ENCODE measurements around the gene MTNR1B.

Gene MTNR1B

GRCh38 chr11:92969634-92970347 is at the start of gene MTNR1B:
MTNR1B (plus strand) TSS chr11:92969651; CDS start chr11:92969726, 75 bp downstream.
- no peak for DNase-seq
- H3K27me3 Mint-ChIP-seq: peaks cover 13% of the 10 kb centered on the region
- H3K9me3 Mint-ChIP-seq: no peaks in the 10 kb centered on the region
- H3K27ac Mint-ChIP-seq: no peak within 1 kb of the TSS
- CTCF ChIA-PET: no interaction called here
- H3K4me1 Mint-ChIP-seq: no peaks in the 10 kb centered on the region
- H3K36me3 Mint-ChIP-seq: no peaks in the 10 kb centered on the region
- H3K4me3 Mint-ChIP-seq: no peak within 1 kb of the TSS

- no peaks in the 10 kb centered on the region for H3K27me3 Mint-ChIP-seq
- peaks cover 3% of the 10 kb centered on the region for H3K9me3 Mint-ChIP-seq
- no peak for DNase-seq
- no peaks in the 10 kb centered on the region for H3K36me3 Mint-ChIP-seq
- H3K27ac Mint-ChIP-seq: no peak overlapping the region
- H3K4me3 Mint-ChIP-seq: no peak overlapping the region
- no peaks in the 10 kb centered on the region for H3K4me1 Mint-ChIP-seq
- CTCF ChIA-PET: no interaction called here
These were observed 49.1 kb upstream of the MTNR1B start for GRCh38 chr11:92920331-92920730.

- Mint-ChIP-seq H3K36me3 (no peaks in the 10 kb centered on the region), H3K9me3 (peaks cover 3% of the 10 kb centered on the region), H3K4me1 (no peaks in the 10 kb centered on the region), H3K27ac (no peak overlapping the region), H3K4me3 (no peak overlapping the region), H3K27me3 (no peaks in the 10 kb centered on the region)
- CTCF ChIA-PET: no interaction called here
- DNase-seq: no peak
These were observed 46.7 kb upstream of the MTNR1B start for GRCh38 chr11:92922731-92923130.

- Mint-ChIP-seq H3K4me1 (no peaks in the 10 kb centered on the region), H3K27ac (no peak overlapping the region), H3K27me3 (no peaks in the 10 kb centered on the region), H3K9me3 (peaks cover 3% of the 10 kb centered on the region), H3K4me3 (no peak overlapping the region), H3K36me3 (no peaks in the 10 kb centered on the region)
- CTCF ChIA-PET: no interaction called here
- DNase-seq: no peak
These were observed 40.2 kb upstream of the MTNR1B start for GRCh38 chr11:92929246-92929645.

- no peaks in the 10 kb centered on the region for H3K36me3 Mint-ChIP-seq
- no peaks in the 10 kb centered on the region for H3K4me1 Mint-ChIP-seq
- no peak overlapping the region for H3K4me3 Mint-ChIP-seq
- CTCF ChIA-PET: no interaction called here
- peaks cover 3% of the 10 kb centered on the region for H3K9me3 Mint-ChIP-seq
- no peak for DNase-seq
- no peaks in the 10 kb centered on the region for H3K27me3 Mint-ChIP-seq
- H3K27ac Mint-ChIP-seq: no peak overlapping the region
These were observed 39.8 kb upstream of the MTNR1B start for GRCh38 chr11:92929653-92930052.

- DNase-seq: no peak
- CTCF ChIA-PET: no interaction called here
These were observed 37.6 kb upstream of the MTNR1B start for GRCh38 chr11:92931746-92932422.

GRCh38 chr11:92939305-92939704 is 30.1 kb upstream of the MTNR1B start:
- DNase-seq: no peak
- Mint-ChIP-seq H3K27ac (no peak overlapping the region), H3K36me3 (no peaks in the 10 kb centered on the region), H3K27me3 (no peaks in the 10 kb centered on the region), H3K4me1 (no peaks in the 10 kb centered on the region), H3K4me3 (no peak overlapping the region), H3K9me3 (no peaks in the 10 kb centered on the region)
- CTCF ChIA-PET: interaction anchor here (0.5 kb wide), 1 partner anchor 618 kb away, joined by 4 read pairs; no protein-coding TSS in a partner anchor

More at GRCh38 chr11:92931746-92932422, 37.6 kb upstream of the MTNR1B start:
- Mint-ChIP-seq H3K9me3 (no peaks in the 10 kb centered on the region), H3K27ac (no peak overlapping the region), H3K27me3 (no peaks in the 10 kb centered on the region), H3K4me3 (no peak overlapping the region), H3K36me3 (no peaks in the 10 kb centered on the region), H3K4me1 (no peaks in the 10 kb centered on the region)

GRCh38 chr11:92941676-92942571 is 27.5 kb upstream of the MTNR1B start:
- no peaks in the 10 kb centered on the region for H3K27me3 Mint-ChIP-seq
- no peaks in the 10 kb centered on the region for H3K9me3 Mint-ChIP-seq
- H3K27ac Mint-ChIP-seq: no peak overlapping the region
- no peak overlapping the region for H3K4me3 Mint-ChIP-seq
- DNase-seq: no peak
- CTCF ChIA-PET: interaction anchor here (0.6 to 3.2 kb wide), 16 partner anchors 9 to 754 kb away, joined by 3 to 37 read pairs (median 4); no protein-coding TSS in a partner anchor
- H3K36me3 Mint-ChIP-seq: no peaks in the 10 kb centered on the region
- no peaks in the 10 kb centered on the region for H3K4me1 Mint-ChIP-seq

GRCh38 chr11:92946707-92947106 is 22.7 kb upstream of the MTNR1B start:
- no peaks in the 10 kb centered on the region for H3K4me1 Mint-ChIP-seq
- no peaks in the 10 kb centered on the region for H3K9me3 Mint-ChIP-seq
- no peak overlapping the region for H3K27ac Mint-ChIP-seq
- H3K4me3 Mint-ChIP-seq: no peak overlapping the region
- no peak for DNase-seq
- CTCF ChIA-PET: no interaction called here
- no peaks in the 10 kb centered on the region for H3K27me3 Mint-ChIP-seq
- H3K36me3 Mint-ChIP-seq: no peaks in the 10 kb centered on the region

- Mint-ChIP-seq H3K9me3 (no peaks in the 10 kb centered on the region), H3K36me3 (no peaks in the 10 kb centered on the region), H3K27ac (no peak overlapping the region), H3K27me3 (peaks cover 3% of the 10 kb centered on the region), H3K4me1 (no peaks in the 10 kb centered on the region), H3K4me3 (no peak overlapping the region)
- CTCF ChIA-PET: no interaction called here
- no peak for DNase-seq
These were observed 21.3 kb upstream of the MTNR1B start for GRCh38 chr11:92948116-92948515.

- DNase-seq: no peak
- Mint-ChIP-seq H3K27me3 (peaks cover 3% of the 10 kb centered on the region), H3K4me1 (no peaks in the 10 kb centered on the region), H3K9me3 (no peaks in the 10 kb centered on the region), H3K27ac (no peak overlapping the region), H3K4me3 (no peak overlapping the region), H3K36me3 (no peaks in the 10 kb centered on the region)
- CTCF ChIA-PET: no interaction called here
These were observed 15.4 kb upstream of the MTNR1B start for GRCh38 chr11:92954003-92954402.

GRCh38 chr11:92955860-92956259 is 13.6 kb upstream of the MTNR1B start:
- Mint-ChIP-seq H3K4me3 (no peak overlapping the region), H3K4me1 (no peaks in the 10 kb centered on the region), H3K27me3 (peaks cover 3% of the 10 kb centered on the region), H3K9me3 (no peaks in the 10 kb centered on the region), H3K36me3 (no peaks in the 10 kb centered on the region), H3K27ac (no peak overlapping the region)
- DNase-seq: no peak
- CTCF ChIA-PET: interaction anchor here (1.1 kb wide), 1 partner anchor 98 kb away, joined by 3 read pairs; no protein-coding TSS in a partner anchor

- Mint-ChIP-seq H3K27ac (no peak overlapping the region), H3K4me3 (no peak overlapping the region), H3K27me3 (no peaks in the 10 kb centered on the region), H3K4me1 (no peaks in the 10 kb centered on the region), H3K36me3 (no peaks in the 10 kb centered on the region), H3K9me3 (no peaks in the 10 kb centered on the region)
- CTCF ChIA-PET: interaction anchor here (0.7 kb wide), 1 partner anchor 19 kb away, joined by 3 read pairs; no protein-coding TSS in a partner anchor
- DNase-seq: no peak
These were observed 8.6 kb upstream of the MTNR1B start for GRCh38 chr11:92960886-92961285.

- Mint-ChIP-seq H3K4me1 (no peaks in the 10 kb centered on the region), H3K27me3 (no peaks in the 10 kb centered on the region), H3K27ac (no peak overlapping the region), H3K4me3 (no peak overlapping the region), H3K36me3 (no peaks in the 10 kb centered on the region), H3K9me3 (no peaks in the 10 kb centered on the region)
- CTCF ChIA-PET: no interaction called here
- no peak for DNase-seq
These were observed 7.0 kb upstream of the MTNR1B start for GRCh38 chr11:92962446-92962845.

Measured in activated naive CD4-positive, alpha-beta T cell treated with anti-CD3 and anti-CD28 coated beads, Interleukin-2, amount 10 ng/mL, durations not matched to agents 7 days and 5 days (primary cell).